ENCODE data around the gene RPUSD2. TPM values are rescaled to one million over a fixed set of nuclear protein-coding genes. Genes with fewer than 3 reads are reported as not detected.

Gene RPUSD2
- total RNA-seq, 4 donors from 2014 or later: 8.7 to 13.5 (median 10.6) TPM

GRCh38 chr15:40533763-40534364 is 35.2 kb upstream of the RPUSD2 start:
- H3K36me3 ChIP-seq: peaks cover 0 to 17% (median 0%) of the 10 kb centered on the region in 4 donors
- H3K4me3 ChIP-seq: no peak overlapping the region
- no peak for DNase-seq (ENCODE audit: extremely low spot score)
- H3K27me3 ChIP-seq: no peaks in the 10 kb centered on the region
- WGBS: 80% methylated on average over 4 of the region's 4 CpGs
- TF ChIP-seq POLR2A (IDR thresholded peaks at IDR 0.05; ENCODE audit: low read depth) (no peak), POLR2AphosphoS5 (IDR thresholded peaks at IDR 0.05) (no peak), EP300 (IDR thresholded peaks at IDR 0.05) (no peak), CTCF (IDR thresholded peaks at IDR 0.05) (no peak)
- no peak overlapping the region for H3K27ac ChIP-seq (replicated peaks in 1 of 4)
- no peaks in the 10 kb centered on the region for H3K9me3 ChIP-seq
- H3K4me1 ChIP-seq: peaks cover 0 to 6% (median 0%) of the 10 kb centered on the region in 4 donors
- intact Hi-C loops (cut with DNase I): no loop called here

GRCh38 chr15:40534371-40534770 is 34.7 kb upstream of the RPUSD2 start:
- H3K9me3 ChIP-seq: no peaks in the 10 kb centered on the region
- no peaks in the 10 kb centered on the region for H3K27me3 ChIP-seq
- peaks cover 0 to 19% (median 0%) of the 10 kb centered on the region in 4 donors for H3K36me3 ChIP-seq
- H3K4me1 ChIP-seq: peaks cover 0 to 6% (median 0%) of the 10 kb centered on the region in 4 donors
- TF ChIP-seq CTCF (IDR thresholded peaks at IDR 0.05) (no peak), EP300 (IDR thresholded peaks at IDR 0.05) (no peak), POLR2A (IDR thresholded peaks at IDR 0.05; ENCODE audit: low read depth) (no peak), POLR2AphosphoS5 (IDR thresholded peaks at IDR 0.05) (no peak)
- intact Hi-C loops (cut with DNase I): no loop called here
- no peak for DNase-seq (ENCODE audit: extremely low spot score)
- no peak overlapping the region for H3K4me3 ChIP-seq
- no peak overlapping the region for H3K27ac ChIP-seq (replicated peaks in 1 of 4)
- 74% methylated on average over 5 of the region's 5 CpGs for WGBS

- Histone ChIP-seq H3K4me3 (no peak overlapping the region), H3K36me3 (peaks cover 0 to 22% (median 0%) of the 10 kb centered on the region in 4 donors), H3K27me3 (no peaks in the 10 kb centered on the region), H3K4me1 (peaks cover 0 to 6% (median 0%) of the 10 kb centered on the region in 4 donors), H3K27ac (replicated peaks in 1 of 4) (no peak overlapping the region), H3K9me3 (no peaks in the 10 kb centered on the region)
- intact Hi-C loops (cut with DNase I): no loop called here
- TF ChIP-seq POLR2AphosphoS5 (IDR thresholded peaks at IDR 0.05) (no peak), CTCF (IDR thresholded peaks at IDR 0.05) (no peak), POLR2A (IDR thresholded peaks at IDR 0.05; ENCODE audit: low read depth) (no peak), EP300 (IDR thresholded peaks at IDR 0.05) (no peak)
- 47% methylated on average over 5 of the region's 5 CpGs for WGBS
- DNase-seq (ENCODE audit: extremely low spot score): no peak
Measured at GRCh38 chr15:40536501-40536900, 32.6 kb upstream of the RPUSD2 start.

DNA sequence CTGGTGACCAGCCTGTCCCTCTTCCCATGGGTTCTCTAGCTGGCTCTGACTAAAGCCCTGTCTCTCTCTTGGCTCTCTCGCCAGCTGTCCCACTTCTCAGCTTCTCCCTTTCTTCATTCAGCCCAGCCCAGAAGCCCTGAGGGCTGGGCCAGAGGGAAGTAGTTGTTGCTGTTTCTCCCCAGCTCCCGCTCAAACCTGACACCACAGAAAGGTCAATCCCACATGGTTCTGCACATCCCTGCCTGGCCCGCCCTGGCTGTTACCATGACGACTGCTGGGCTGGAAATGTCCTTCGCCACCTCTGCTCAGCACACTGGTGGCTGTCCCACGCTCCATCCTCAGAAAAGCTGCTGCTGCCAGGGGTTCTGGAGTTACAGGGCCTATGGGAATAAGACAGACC is 30.1 kb upstream of the RPUSD2 start:
- intact Hi-C loops (cut with DNase I): no loop called here
- TF ChIP-seq EP300 (IDR thresholded peaks at IDR 0.05): no peak
- no peak for TF ChIP-seq POLR2A (IDR thresholded peaks at IDR 0.05; ENCODE audit: low read depth)
- no peak for TF ChIP-seq CTCF (IDR thresholded peaks at IDR 0.05)
- TF ChIP-seq POLR2AphosphoS5 (IDR thresholded peaks at IDR 0.05): no peak
- no peak overlapping the region for H3K4me3 ChIP-seq
- H3K9me3 ChIP-seq: no peaks in the 10 kb centered on the region
- H3K4me1 ChIP-seq: peaks cover 0 to 6% (median 0%) of the 10 kb centered on the region in 4 donors
- DNase-seq (ENCODE audit: extremely low spot score): no peak
- H3K27me3 ChIP-seq: no peaks in the 10 kb centered on the region
- peaks cover 0 to 22% (median 0%) of the 10 kb centered on the region in 4 donors for H3K36me3 ChIP-seq
- H3K27ac ChIP-seq (replicated peaks in 1 of 4): no peak overlapping the region
- 86% methylated on average over 6 of the region's 6 CpGs for WGBS

- Histone ChIP-seq H3K27ac (replicated peaks in 1 of 4) (no peak overlapping the region), H3K27me3 (no peaks in the 10 kb centered on the region), H3K9me3 (no peaks in the 10 kb centered on the region), H3K36me3 (peaks cover 0 to 31% (median 8%) of the 10 kb centered on the region in 4 donors), H3K4me3 (no peak overlapping the region), H3K4me1 (no peaks in the 10 kb centered on the region)
- TF ChIP-seq CTCF (IDR thresholded peaks at IDR 0.05): no peak
- no peak for TF ChIP-seq POLR2A (IDR thresholded peaks at IDR 0.05; ENCODE audit: low read depth)
- TF ChIP-seq EP300 (IDR thresholded peaks at IDR 0.05): no peak
- TF ChIP-seq POLR2AphosphoS5 (IDR thresholded peaks at IDR 0.05): no peak
- intact Hi-C loops (cut with DNase I): no loop called here
- no peak for DNase-seq (ENCODE audit: extremely low spot score)
- 92% methylated on average over 3 of the region's 3 CpGs for WGBS
Measured at GRCh38 chr15:40543082-40543481, 26.0 kb upstream of the RPUSD2 start.
